Body of pancreas (tissue), 4 donors: ENCODE data around the gene PLEKHA7.

Source experiments
- CTCF ChIP-seq, 7 experiments: fragments of 450-650 bp in 4 of 7; fragments of 200-600 bp in 3 of 7; sonication (generic) in 3 of 7; IDR thresholded peaks; one replicate each; pipeline ENCODE4 v1.5.1; 2016 to 2019; ENCODE audit warnings: antibody characterized with exemption in 7 of 7
- POLR2A ChIP-seq, 3 donors: fragments of 450-650 bp; IDR thresholded peaks; one replicate each; pipeline ENCODE4 v1.6.1; 2016; ENCODE audit warnings: antibody characterized with exemption in 3 of 3, mild to moderate bottlenecking in 2 of 3

GRCh38 chr11:16968196-16968595 lies 46.0 kb downstream of the PLEKHA7 start:
- TF ChIP-seq POLR2A (IDR thresholded peaks at IDR 0.05) (no peak), CTCF (IDR thresholded peaks at IDR 0.05) (no peak)
